Fibroblast of skin of scalp (primary cell): Measurements from ENCODE around the gene KRTAP10-3.

Experiments used
- DNase-seq: peaks from one replicate; pipeline ENCODE4 v3.0.0-alpha.2; 2013

The KRTAP10-3 gene

GRCh38 chr21:44515359-44516165 is 43.0 kb downstream of the KRTAP10-3 start:
- no peak for DNase-seq

- DNase-seq = no peak
Measured at GRCh38 chr21:44514746-44515358, 43.7 kb downstream of the KRTAP10-3 start.

GRCh38 chr21:44514218-44514520 is 44.4 kb downstream of the KRTAP10-3 start:
- no peak for DNase-seq

- DNase-seq = no peak
Measured at GRCh38 chr21:44513389-44514217, 45.0 kb downstream of the KRTAP10-3 start.

GRCh38 chr21:44512496-44513388 is 45.9 kb downstream of the KRTAP10-3 start:
- no peak for DNase-seq

- no peak for DNase-seq
Measured at GRCh38 chr21:44511938-44512275, 46.7 kb downstream of the KRTAP10-3 start.

GRCh38 chr21:44511219-44511937 is 47.2 kb downstream of the KRTAP10-3 start:
- DNase-seq = no peak

- peak; percentile 17 for DNase-seq
Measured at GRCh38 chr21:44510508-44511218, 47.9 kb downstream of the KRTAP10-3 start.

- DNase-seq = no peak
Measured at GRCh38 chr21:44510109-44510507, 48.5 kb downstream of the KRTAP10-3 start.

- DNase-seq = no peak
Measured at GRCh38 chr21:44509539-44509938, 49.1 kb downstream of the KRTAP10-3 start.

GRCh38 chr21:44508711-44509445 is 49.7 kb downstream of the KRTAP10-3 start:
- DNase-seq = no peak

GRCh38 chr21:44508426-44508710 is 50.2 kb downstream of the KRTAP10-3 start:
- no peak for DNase-seq
